Liver (tissue), 3 donors: ENCODE results near the gene EEF1AKMT2.

ENCODE experiments used
- CTCF ChIP-seq: fragments of 150-350 bp; IDR thresholded peaks from 2 replicates; pipeline ENCODE4 v1.5.1; 2017; ENCODE audit warnings: improper control_type of control experiment, low read depth, low read length; ENCODE audit not compliant: missing input control
- NR2F2 ChIP-seq: IDR thresholded peaks from 2 replicates; pipeline ENCODE4 v1.6.1; 2016; ENCODE audit warnings: antibody characterized with exemption
- RAD21 ChIP-seq, 2 donors: IDR thresholded peaks; 2 replicates each; pipeline ENCODE4 v1.6.1; 2016; ENCODE audit warnings: antibody characterized with exemption in 2 of 2, mild to moderate bottlenecking in 2 of 2
- TAF1 ChIP-seq: conservative IDR thresholded peaks from 2 replicates; pipeline ENCODE4 v1.6.1; 2016; ENCODE audit warnings: antibody characterized with exemption, mild to moderate bottlenecking
- donor health status: healthy.
- donor health status: healthy.

GRCh38 chr10:124821520-124821919, 29.8 kb upstream of the EEF1AKMT2 start:
- TF ChIP-seq TAF1 (no peak), CTCF (no peak), RAD21 (IDR thresholded peaks at IDR 0.05) (no peak), NR2F2 (no peak)
